Measurements from ENCODE around the gene MIA3. TPM values are rescaled to one million over a fixed set of nuclear protein-coding genes. Genes with fewer than 3 reads are reported as not detected.

Gene MIA3
- total and polyA plus RNA-seq, 9 of the 15 experiments (the other 6 are each of a cell fraction or from before 2014, with no cell fraction given), result 21.6 to 89.4 (median 40.8) TPM

- POLR2A ChIA-PET, result interaction anchor here (0.5 to 2.0 kb wide), 11 partner anchors 9 to 426 kb away, joined by 3 to 7 read pairs (median 4); partner anchors contain the start of gene FAM177B
- TSS peak; percentile 53 for BruUV-seq (replicated peaks)
- intact Hi-C loops (cut with micrococcal nuclease) (no loop called here), in situ Hi-C loops (cut with MboI) (loop anchor here (10.0 kb wide), 1 partner anchor 249 kb away; no protein-coding TSS in a partner anchor)
- no peaks in the 10 kb centered on the region for H3K27me3 ChIP-seq (ENCODE audit: control insufficient read depth in 2 of 2, insufficient read depth in 2 of 2, low read length in 2 of 2)
- H3K79me2 ChIP-seq (ENCODE audit: control insufficient read depth, insufficient read depth, low read length), result peaks cover 57% of the 10 kb centered on the region
- FAIRE-seq (peak; percentile 86), DNase-seq (ENCODE audit: extremely low read depth in 1 of 4, low spot score in 3 of 4) (peak; percentile 85 to 98 (median 88)), ATAC-seq (peak; percentile 76)
- H3K9me1 ChIP-seq (ENCODE audit: control insufficient read depth, insufficient read depth, low read length), result no peaks in the 10 kb centered on the region
- H2AFZ ChIP-seq (ENCODE audit: low read depth, low read length), result peak overlapping the region; percentile 97
- H4K20me1 ChIP-seq (replicated peaks; ENCODE audit: control insufficient read depth, insufficient read depth, low read length), result peaks cover 4% of the 10 kb centered on the region; the same call in 1 of the 2 replicates
- WGBS (ENCODE audit: insufficient coverage, low coverage, missing lambda C conversion rate), result under 1% methylated on average over 39 of the region's 39 CpGs
- H3K9me3 ChIP-seq (replicated peaks; ENCODE audit: control insufficient read depth, insufficient read depth, low read depth, low read length), result no peaks in the 10 kb centered on the region
- H3K36me3 ChIP-seq (ENCODE audit: control insufficient read depth, insufficient read depth, low read length), result peaks cover 33% of the 10 kb centered on the region; the same call in 2 of the 3 replicates
- H3K9ac ChIP-seq (ENCODE audit: insufficient read depth in 1 of 2, low read depth in 2 of 2, low read length in 2 of 2), result peak overlapping the region; percentile 93 to 99
- CTCF ChIA-PET (ENCODE audit: low intra/inter-chr PET ratio), result no interaction called here
- H3K27ac ChIP-seq (ENCODE audit: extremely low read depth, low read depth, low read length), result peak overlapping the region; percentile 98
- H3K4me3 ChIP-seq, result peak overlapping the region; percentile 71
- H3K4me2 ChIP-seq (ENCODE audit: insufficient read depth, low read length), result peak overlapping the region; percentile 96
- H3K4me1 ChIP-seq (replicated peaks in 1 of 2; ENCODE audit: control insufficient read depth in 2 of 2, insufficient read depth in 2 of 2, low read length in 2 of 2), result peaks cover 19% of the 10 kb centered on the region in 2 experiments; a peak in 4 of 5 replicates
- TF ChIP-seq BRD4 (IDR thresholded peaks at IDR 0.05) (no peak), HMG20B (CRISPR knock-in tag; IDR thresholded peaks at IDR 0.05) (no peak), SNAPC5 (CRISPR knock-in tag; IDR thresholded peaks at IDR 0.05) (no peak), EZH2 (IDR thresholded peaks at IDR 0.05; ENCODE audit: borderline replicate concordance, low read depth, low read length) (no peak), ARNT (IDR thresholded peaks at IDR 0.05) (no peak; a peak in 1 of 4 replicates), GTF2F1 (IDR thresholded peaks at IDR 0.05; ENCODE audit: low read depth, low read length) (no peak), EP400 (IDR thresholded peaks at IDR 0.05) (peak; percentile 69), RUNX1 (IDR thresholded peaks at IDR 0.05; ENCODE audit: low read depth) (no peak), ZNF143 (CRISPR knock-in tag; IDR thresholded peaks at IDR 0.05) (no peak), FOS (IDR thresholded peaks at IDR 0.05; ENCODE audit: extremely low read depth, insufficient read length) (no peak), BRCA1 (IDR thresholded peaks at IDR 0.05) (no peak), BRCA1 (CRISPR knock-in tag; IDR thresholded peaks at IDR 0.05) (no peak), JUN (IDR thresholded peaks at IDR 0.05; ENCODE audit: borderline replicate concordance, low read depth, low read length) (peak; percentile 64; the same call in 1 of the 2 replicates), JUN (CRISPR knock-in tag; IDR thresholded peaks at IDR 0.05; ENCODE audit: borderline replicate concordance) (no peak), HOXB6 (CRISPR knock-in tag; IDR thresholded peaks at IDR 0.05; ENCODE audit: borderline replicate concordance) (no peak), NFATC3 (IDR thresholded peaks at IDR 0.05) (peak; percentile 15; the same call in 1 of the 2 replicates), NRF1 (conservative IDR thresholded peaks at IDR 0.05 in 1 of 2, IDR thresholded peaks at IDR 0.05 in 1 of 2) (peak; percentile 95 to 96), ARID1B (IDR thresholded peaks at IDR 0.05) (peak; percentile 20; the same call in 1 of the 2 replicates), SMC3 (conservative IDR thresholded peaks at IDR 0.05; ENCODE audit: insufficient read depth, low read depth, low read length) (no peak), NFYB (IDR thresholded peaks at IDR 0.05; ENCODE audit: extremely low read depth, insufficient read length) (peak; percentile 28)
- TF ChIP-seq, protein P1, sequence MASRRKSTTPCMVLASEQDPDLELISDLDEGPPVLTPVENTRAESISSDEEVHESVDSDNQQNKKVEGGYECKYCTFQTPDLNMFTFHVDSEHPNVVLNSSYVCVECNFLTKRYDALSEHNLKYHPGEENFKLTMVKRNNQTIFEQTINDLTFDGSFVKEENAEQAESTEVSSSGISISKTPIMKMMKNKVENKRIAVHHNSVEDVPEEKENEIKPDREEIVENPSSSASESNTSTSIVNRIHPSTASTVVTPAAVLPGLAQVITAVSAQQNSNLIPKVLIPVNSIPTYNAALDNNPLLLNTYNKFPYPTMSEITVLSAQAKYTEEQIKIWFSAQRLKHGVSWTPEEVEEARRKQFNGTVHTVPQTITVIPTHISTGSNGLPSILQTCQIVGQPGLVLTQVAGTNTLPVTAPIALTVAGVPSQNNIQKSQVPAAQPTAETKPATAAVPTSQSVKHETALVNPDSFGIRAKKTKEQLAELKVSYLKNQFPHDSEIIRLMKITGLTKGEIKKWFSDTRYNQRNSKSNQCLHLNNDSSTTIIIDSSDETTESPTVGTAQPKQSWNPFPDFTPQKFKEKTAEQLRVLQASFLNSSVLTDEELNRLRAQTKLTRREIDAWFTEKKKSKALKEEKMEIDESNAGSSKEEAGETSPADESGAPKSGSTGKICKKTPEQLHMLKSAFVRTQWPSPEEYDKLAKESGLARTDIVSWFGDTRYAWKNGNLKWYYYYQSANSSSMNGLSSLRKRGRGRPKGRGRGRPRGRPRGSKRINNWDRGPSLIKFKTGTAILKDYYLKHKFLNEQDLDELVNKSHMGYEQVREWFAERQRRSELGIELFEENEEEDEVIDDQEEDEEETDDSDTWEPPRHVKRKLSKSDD (conservative IDR thresholded peaks at IDR 0.05; ENCODE audit: low read length), result 0 out of 2 replicates have a peak, but pooled peaks have one; percentile 20
Observed at GRCh38 chr1:222713091-222713961, 95.4 kb downstream of the MIA3 start.
